CD4-positive, alpha-beta T cell treated with Interleukin-10 for 1 hour (primary cell): ENCODE data around the gene ADCY9.
"Not testable (repeated sequence)": the region's sequence is repeated elsewhere in the genome, so short reads cannot be mapped to it uniquely, and the experiment has no call there.

ENCODE experiments used
- DNase-seq: peaks from one replicate; pipeline ENCODE4 v3.0.0-alpha.2; 2020

The ADCY9 gene

GRCh38 chr16:4116325-4117249 lies at the start of gene ADCY9:
TSS of gene ADCY9 (minus strand) at chr16:4116442. CDS start at chr16:4115442, 1,000 bp downstream.
- peak; percentile 86 for DNase-seq

- DNase-seq = no peak
These were observed 44.6 kb upstream of the ADCY9 start for GRCh38 chr16:4160658-4161430.

- no peak for DNase-seq
These were observed 43.5 kb upstream of the ADCY9 start for GRCh38 chr16:4159726-4160125.

- no peak for DNase-seq
These were observed 42.2 kb upstream of the ADCY9 start for GRCh38 chr16:4158143-4159093.

- no peak for DNase-seq
These were observed 41.2 kb upstream of the ADCY9 start for GRCh38 chr16:4157376-4157825.

GRCh38 chr16:4156503-4156902 lies 40.3 kb upstream of the ADCY9 start:
- DNase-seq = not testable (repeated sequence)

GRCh38 chr16:4153364-4153763 lies 37.1 kb upstream of the ADCY9 start:
- not testable (repeated sequence) for DNase-seq

- DNase-seq = no peak
These were observed 36.0 kb upstream of the ADCY9 start for GRCh38 chr16:4152267-4152666.

GRCh38 chr16:4147236-4147635 lies 31.0 kb upstream of the ADCY9 start:
- DNase-seq = no peak

- peak; percentile 73 for DNase-seq
These were observed 26.0 kb upstream of the ADCY9 start for GRCh38 chr16:4142268-4142667.

GRCh38 chr16:4141604-4142003 lies 25.4 kb upstream of the ADCY9 start:
- no peak for DNase-seq

GRCh38 chr16:4140652-4141051 lies 24.4 kb upstream of the ADCY9 start:
- no peak for DNase-seq

- DNase-seq = no peak
These were observed 23.7 kb upstream of the ADCY9 start for GRCh38 chr16:4139968-4140367.

GRCh38 chr16:4138713-4139112 lies 22.5 kb upstream of the ADCY9 start:
- DNase-seq = no peak

GRCh38 chr16:4137438-4137837 lies 21.2 kb upstream of the ADCY9 start:
- no peak for DNase-seq

GRCh38 chr16:4136229-4136813 lies 20.1 kb upstream of the ADCY9 start:
- DNase-seq = no peak

GRCh38 chr16:4135537-4135936 lies 19.3 kb upstream of the ADCY9 start:
- no peak for DNase-seq

GRCh38 chr16:4133897-4134372 lies 17.7 kb upstream of the ADCY9 start:
- DNase-seq = no peak

GRCh38 chr16:4131621-4132020 lies 15.4 kb upstream of the ADCY9 start:
- no peak for DNase-seq

- DNase-seq = no peak
These were observed 8.5 kb upstream of the ADCY9 start for GRCh38 chr16:4124535-4125294.

- no peak for DNase-seq
These were observed 7.5 kb upstream of the ADCY9 start for GRCh38 chr16:4123616-4124300.
